HG03442 (cell line): ENCODE measurements around the gene GAB2.
"Not testable (repeated sequence)": the region's sequence is repeated elsewhere in the genome, so short reads cannot be mapped to it uniquely, and the experiment has no call there.

Experiments
- ATAC-seq: cut with Tn5 transposase; IDR thresholded peaks from one replicate; pipeline ENCODE4 v1.9.1; 2021; ENCODE audit warnings: mild to moderate bottlenecking, moderate library complexity; ENCODE audit not compliant: unreplicated experiment

GAB2 gene

DNA sequence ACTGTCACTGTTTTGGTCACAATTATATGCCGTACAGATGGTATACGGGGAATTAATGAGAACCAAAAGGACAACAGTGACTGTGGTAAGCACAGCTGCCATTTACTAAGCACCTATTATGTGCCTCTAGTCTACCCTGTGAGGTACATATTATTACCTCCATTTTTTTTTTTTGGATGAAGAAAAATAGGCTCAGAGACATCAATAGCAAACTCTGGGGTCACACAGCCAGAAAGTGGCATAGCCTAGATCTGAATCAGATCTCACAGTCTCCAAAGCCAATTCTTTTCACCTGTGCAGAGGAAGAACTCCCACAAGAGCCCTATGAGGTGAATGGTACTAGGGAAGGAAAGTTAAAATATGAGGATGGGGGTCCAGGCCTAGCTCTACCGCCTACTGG lies 160.0 kb downstream of the GAB2 start:
- ATAC-seq, result no peak

DNA sequence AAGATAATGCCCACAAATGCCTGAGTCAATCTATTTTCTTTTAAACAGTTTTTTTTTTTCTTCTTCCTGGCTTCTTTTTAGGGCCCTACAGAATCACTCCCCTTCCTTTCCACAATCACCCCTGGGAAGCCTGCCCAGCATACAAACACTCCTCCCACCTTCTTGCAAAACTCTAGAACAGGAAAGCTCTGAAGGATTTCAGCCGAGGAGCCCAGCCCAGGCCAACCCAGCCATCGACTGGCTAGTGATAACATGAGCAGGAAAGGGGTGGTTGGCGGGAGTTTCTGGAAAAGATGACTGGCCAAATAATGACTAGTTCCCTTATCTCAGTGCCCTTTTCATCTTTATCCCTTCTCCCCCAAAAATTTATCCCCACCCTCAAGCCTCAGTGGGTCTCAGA lies 160.7 kb downstream of the GAB2 start:
- no peak for ATAC-seq

DNA sequence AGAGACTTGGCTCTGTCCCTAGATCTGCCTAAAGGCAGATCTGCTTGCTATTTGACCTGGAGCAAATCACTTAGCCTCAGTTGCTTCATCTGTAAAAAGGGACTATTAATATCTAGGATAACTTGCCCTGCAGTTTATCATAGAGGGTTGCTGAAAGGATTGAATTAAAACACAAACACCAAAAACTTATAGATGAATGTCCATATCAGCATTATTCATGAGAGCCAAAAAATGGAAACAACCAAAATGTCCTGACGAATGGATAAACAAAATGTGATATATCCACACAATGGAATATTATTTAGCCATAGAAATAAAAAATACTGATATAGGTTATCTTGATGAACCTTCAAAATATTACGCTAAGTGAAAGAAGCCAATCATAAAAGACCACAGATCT lies 161.7 kb downstream of the GAB2 start:
- ATAC-seq, result no peak

DNA sequence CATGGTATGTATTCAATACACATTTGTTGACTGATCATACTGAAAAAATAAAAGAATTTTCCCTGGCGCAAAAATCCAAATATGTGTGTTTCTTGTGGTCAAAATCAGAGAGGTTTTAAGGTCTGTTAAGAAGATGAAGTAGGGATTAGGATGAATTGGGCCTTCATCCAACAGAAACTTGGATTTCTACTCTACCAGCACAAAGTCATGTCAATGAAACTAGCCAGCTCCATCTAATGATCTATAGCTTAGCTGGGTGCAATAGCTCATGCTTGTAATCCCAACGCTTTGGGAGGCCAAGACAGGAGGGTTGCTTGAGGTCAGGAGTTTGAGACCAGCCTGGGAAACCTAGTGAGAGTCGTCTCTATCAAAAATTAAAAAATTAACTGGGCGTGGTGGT lies 163.4 kb downstream of the GAB2 start:
- ATAC-seq, result no peak

DNA sequence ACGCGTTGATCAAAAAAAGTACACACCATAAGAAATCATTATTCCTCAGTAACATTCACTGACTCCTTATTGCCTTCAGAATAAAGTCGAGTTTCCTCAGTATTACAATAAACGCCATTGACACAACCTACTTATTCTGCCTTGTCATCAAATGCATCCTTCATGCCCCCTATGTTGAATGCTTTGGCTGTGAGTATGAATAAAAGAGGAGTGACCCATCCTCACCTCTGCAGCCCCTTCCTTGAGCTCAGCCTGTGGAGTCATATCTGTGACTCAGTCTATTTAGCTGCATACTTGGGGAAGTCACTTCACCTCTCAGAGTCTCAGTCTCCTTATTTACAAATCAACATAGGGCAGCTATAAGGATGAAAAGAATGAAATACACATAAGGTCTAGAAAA lies 163.8 kb downstream of the GAB2 start:
- no peak for ATAC-seq

DNA sequence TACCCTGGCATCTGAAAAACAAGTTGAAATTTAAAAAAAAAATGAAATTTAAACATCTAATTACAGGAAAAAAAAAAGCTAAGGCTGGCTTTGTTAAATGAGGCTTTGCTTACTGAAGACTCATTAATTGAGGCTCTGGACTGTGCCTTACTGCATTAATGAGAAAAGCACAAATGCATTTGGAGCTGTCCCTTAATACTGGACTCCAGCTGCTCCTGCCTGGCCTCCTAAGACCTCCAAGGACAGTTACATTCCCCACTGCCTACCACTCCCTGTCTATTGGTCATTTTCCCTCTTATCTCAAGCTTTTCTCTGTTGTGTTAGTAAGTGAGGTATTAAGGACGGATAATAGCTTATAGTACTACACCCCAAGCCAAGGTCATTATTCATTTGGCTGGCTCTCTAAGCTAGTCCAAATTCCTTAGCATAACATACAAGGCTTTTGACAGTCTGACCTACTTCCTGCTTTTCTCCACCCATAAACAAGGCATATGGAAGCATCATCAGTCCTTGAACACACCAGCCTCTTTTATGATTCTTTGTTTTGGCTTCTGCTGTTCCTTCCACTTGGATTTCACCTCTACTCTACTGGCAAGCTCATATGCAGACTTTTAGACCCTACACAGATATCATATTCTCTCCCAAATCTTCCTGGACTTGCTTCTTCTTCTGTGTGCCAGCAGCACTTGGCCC lies 166.4 kb downstream of the GAB2 start:
- no peak for ATAC-seq

DNA sequence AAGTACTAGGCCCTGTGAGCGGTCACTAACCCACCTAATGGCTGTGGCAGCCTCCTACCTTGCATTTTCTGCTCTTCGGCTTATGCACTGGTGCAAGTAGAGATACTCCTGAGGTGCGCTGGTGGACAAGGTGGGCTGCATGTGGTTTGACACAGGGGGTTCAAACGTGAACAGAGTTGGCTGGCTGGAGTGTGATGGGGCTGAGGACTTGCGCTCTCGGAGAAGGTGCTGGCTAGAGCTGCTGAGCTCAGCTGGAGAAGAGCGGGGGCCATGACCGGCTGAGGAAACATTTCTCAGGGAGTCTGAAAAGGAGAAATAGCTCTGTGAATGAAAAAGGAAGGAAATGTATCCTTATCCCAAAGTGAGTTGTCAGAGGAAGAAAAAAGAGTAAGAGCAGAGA lies 167.5 kb downstream of the GAB2 start:
- ATAC-seq, result no peak

DNA sequence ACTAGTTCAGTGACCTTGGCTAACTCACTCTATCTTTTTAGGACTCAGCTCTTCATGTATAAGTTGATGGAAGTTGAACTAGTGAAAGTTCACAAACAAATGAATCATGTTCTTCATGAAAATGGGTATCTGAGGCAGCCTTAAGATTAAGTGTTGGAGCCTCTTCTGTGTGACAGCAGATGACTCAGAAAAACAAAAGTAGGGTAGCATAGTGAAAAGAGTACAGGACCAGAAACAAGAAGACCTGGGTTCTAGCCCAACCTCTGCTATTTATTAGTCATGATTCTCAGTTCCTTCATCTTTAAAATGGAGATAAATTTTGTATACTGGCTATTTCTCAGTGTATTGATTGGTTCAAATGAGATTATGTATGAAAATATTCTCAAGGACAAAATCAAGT lies 168.7 kb downstream of the GAB2 start:
- ATAC-seq, result no peak

DNA sequence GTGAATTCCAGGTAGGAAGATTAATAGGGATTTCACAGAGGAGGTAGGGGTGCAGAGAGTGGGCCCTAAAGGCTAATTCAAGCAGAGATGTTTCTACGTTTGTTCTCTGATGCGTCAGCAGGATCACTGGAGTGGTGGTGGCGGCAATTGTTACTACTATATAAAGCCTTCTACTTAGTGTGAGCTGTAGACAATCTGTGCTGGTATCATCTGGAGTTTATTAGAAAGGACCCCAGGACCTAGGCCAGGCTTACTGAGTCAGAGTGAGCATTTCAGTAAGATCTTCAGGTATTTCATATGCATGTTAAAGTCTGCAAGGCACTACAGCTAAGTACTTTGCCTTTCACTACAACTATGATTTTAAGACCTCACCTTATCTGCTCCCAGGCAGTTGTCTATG lies 169.4 kb downstream of the GAB2 start:
- no peak for ATAC-seq

DNA sequence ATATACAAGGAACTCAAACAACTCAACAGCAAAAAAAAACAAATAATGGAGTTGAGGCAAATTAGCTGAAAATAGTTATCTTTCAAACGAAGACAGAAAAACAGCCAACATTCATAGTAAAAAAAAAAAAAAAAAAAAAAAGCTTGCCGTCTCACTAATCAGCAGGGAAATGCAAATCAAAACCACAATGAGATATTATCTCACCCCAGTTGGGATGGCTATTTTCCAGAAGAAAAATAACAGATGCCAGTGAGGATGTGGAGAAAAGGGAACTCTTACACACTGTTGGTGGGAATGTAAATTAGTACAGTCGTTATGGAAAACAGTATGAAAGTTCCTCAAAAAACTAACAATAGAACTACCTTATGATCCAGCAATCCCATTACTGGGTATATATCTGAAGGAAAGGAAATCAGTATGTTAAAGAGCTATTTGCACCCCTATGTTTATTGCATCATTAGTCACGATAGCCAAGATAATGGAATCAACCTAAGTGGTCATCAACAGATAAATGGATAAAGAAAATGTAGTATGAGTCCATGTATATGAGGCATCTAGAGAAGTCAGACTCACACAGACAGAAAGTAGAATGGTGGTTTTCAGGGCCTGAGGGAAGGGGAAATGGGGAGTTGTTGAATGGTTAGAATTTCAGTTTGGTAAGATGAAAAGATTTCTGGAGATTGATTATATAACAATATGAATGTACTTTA lies 172.9 kb downstream of the GAB2 start:
- no peak for ATAC-seq

DNA sequence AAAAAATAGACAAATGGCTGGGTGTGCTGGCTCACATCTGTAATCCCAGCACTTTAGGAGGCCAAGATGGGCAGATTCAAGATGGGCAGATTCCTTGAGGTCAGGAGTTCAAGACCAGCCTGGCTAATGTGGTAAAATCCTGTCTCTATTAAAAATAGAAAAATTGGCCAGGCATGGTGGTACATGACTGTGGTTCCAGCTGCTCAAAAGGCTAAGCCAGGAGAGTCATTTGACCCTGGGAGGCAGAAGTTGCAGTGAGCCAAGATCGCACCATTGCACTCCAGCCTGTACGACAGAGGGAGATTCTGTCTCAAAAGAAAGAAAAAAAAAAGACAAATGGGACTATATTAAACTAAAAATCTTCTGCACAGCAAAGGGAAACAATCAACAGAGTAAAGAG lies 173.5 kb downstream of the GAB2 start:
- ATAC-seq, result no peak

DNA sequence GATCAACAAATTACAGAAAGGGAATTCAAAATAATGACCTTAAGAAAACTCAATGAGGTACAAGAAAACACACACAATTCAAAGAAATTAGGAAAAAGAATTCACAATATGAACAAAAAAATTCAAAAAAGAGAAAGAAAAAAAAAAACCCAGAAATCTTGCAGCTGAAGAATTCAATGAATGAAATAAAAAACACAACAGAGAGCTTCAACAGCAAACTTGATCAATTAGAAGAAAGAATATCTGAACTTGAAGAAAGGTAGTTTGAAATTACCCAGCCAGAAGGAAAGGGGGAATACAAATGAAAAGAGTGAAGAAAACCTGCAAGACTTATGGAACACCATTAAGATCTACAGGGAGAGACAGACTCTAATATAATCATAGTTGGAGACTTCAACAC lies 176.1 kb downstream of the GAB2 start:
- ATAC-seq, result no peak

DNA sequence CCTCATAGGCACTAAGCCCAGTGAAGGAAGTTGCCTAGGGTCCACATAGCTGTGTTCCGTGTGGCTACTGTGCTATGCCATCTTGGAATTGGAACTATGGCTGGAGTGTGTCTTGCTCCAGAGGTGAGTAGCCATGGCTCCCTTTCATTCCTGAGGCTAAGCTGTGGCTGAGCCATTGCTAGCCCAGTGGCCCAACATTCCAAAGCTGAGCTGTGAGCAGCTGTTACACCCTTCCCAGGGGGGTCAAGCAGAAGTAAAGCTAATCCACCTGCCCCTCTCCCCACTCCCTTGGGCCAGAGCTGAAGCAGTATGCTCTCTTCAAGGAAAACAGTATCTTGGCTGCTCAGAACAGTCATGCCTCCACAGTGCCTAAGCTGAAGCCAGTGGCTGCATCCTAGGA lies 177.8 kb downstream of the GAB2 start:
- ATAC-seq, result no peak

DNA sequence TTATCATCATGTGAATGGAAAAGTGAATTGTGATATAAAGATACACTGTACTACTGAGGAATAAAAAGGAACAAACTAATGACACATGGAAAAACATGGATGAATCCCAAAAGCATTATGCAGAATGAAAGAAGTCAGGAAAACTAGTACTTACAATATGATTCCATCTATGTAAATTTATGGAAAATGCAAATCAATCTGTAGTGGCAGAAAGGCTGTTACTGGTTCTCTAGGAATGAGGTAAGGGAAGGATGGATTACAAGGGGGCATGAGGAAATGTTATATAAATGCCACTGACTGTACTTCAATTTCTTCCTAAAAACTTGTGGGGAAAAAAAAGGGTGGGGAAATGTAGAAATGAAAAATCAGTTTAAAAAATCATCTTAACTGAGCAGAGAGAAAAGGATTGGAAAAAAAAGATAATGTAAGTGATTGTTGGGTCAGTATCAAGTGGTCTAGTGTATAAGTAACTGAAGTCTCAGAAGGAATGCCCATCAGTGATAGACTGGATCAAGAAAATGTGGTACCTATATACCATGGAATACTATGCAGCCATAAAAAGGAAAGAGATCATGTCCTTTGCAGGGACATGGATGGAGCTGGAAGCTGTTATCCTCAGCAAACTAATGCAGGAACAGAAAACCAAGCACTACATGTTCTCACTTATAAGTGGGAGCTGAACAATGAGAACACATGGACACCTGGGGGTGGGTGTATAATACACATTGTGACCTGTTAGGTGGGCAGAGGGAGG lies 180.2 kb downstream of the GAB2 start:
- ATAC-seq, result no peak

DNA sequence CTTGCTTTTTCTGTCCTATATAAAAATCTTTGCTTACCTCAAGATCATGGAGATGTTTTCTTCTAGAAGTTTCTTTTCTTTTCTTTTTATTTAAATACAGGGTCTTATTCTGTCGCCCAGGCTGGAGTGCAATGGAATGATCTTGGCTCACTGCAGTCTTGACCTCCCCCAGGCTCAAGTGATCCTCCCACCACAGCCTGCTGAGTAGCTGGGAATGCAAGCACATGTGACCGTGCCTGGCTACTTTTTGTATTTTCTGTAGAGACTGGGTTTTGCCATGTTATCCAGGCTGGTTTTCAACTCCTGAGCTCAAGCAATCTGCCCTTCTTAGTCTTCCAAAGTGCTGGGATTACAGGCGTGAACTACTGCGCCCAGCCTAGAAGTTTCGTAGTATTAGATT lies 183.6 kb downstream of the GAB2 start:
- no peak for ATAC-seq

DNA sequence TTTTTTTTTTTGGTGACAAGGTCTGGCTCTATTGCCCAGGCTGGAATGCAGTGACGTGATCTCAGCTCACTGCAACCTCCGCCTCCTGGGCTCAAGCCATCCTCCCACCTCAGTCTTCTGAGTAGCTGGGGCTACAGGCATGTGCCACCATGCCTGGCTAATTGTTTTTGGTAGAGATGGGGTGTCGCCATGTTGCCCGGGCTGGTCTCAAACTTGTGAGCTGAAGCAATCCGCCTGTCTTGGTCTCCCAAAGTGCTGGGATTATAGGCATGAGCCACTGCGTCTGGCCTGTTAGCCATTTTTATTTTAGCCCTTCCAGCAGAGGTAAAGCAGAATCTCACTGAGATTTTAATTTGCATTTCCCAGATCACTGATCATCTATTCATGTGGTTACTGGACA lies 184.6 kb downstream of the GAB2 start:
- not testable (repeated sequence) for ATAC-seq

DNA sequence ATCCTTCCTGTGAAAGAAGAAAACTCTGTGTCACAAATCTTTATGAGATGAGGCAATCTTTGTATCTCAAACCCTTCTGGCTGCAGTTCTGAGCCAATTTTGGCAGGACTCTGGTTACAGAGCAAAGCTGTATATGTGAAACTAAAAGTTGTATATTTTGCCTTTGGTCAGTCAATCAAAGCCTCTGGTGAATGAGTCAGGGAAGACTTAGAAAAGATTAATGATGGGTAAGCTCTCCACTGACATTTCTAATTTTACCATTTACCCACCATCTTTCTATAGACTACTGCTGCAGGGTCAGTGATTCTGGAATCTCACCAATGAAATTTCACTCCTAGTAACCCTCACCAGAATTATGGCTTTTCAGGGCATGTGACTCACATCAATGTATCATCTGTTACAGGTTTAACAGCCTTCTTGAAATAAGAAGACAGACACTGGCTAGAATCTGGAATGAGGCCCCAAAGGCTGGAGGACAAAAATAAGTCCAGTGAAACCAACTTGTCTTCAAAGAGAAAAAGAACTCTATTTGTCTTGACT lies 185.6 kb downstream of the GAB2 start:
- ATAC-seq, result no peak

DNA sequence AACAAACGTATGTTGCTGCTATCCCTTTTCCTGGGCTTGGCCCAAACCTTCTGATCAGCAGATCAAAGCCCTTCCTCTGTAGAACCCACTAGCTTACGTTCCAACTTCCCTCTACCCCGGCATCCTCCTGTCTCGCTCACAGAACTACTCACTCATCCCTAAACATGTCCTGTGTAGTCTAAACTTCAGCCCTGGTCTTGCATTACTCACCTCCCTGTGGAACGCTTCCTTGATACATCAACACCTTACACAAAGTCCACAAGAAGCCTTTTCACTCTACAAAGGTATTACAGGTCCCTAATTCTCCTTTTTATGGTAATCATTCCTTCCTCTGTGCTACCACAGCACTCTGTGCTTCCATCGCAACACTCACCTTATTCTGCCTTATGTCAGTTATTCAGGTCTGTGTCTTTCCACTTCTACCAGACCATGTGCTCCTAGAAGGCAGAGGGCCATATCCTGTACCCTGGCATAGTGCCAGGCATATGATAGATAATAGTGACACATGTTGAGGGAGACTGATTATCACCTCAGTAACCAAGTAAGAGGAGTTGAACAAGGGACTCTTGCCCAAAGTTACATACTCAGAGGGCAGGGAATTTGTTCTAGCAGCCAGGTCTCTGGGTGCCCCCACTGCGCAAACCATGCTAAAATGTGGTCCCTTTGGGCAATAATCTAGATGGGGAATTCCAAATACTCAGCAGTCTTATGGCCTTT lies 187.3 kb downstream of the GAB2 start:
- no peak for ATAC-seq

DNA sequence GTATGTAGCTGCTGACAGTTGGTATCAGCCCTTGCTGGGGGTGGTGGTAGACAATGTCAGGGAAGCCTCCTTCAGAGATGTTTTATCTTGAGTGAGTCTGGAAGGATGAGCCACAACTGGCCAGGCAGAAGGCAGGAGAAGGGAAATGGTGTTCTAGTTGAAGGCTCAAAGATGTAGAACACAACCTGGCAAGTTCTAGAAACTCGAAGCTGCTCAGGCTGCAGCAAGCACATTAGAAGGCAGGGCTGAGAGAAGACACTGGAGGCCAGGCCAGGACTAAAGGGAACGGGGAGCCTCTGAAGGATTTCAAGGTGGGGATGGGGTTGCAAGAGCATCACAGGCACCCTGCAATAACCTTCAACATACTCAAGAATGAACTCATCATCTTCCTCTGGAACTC lies 188.5 kb downstream of the GAB2 start:
- ATAC-seq, result no peak

DNA sequence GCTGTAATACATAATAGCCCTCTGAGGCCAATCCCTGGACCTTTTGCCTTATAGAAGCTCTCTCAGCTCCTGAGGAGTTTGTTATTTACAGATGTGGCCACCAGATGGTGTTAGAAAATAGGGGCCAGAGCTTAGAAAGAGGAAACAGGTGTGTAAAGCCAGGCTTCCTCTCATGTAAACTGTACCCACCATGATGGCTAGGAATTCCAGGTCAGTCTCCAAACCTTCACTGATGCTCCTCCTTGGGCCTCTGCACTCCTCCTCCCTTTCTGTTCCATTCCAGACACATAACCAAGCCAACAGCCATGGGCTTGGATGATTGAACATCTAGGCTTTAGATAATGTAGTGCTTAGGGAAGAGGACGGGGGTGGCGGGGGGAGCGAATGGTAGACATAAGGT lies 189.2 kb downstream of the GAB2 start:
- peak; percentile 46 for ATAC-seq

DNA sequence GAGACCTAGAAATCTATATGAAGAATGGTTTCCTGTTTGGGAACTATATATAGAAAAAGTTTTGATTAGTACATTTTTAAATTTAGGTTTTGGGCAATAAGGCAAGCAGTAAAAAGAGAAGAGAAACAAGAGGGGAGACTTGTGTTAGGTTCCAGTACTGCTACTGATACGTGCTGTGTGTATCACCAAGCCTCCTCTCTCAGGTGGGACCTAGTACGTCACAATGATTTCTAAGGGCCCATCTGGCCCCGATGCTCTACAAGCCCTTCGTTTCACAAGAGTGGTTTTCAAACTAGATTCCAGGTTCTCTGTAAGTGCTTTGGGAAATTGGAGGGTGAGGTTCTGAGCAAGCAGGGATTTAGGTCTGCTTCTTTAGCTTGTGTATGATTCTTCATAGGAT lies 189.7 kb downstream of the GAB2 start:
- peak; percentile 37 for ATAC-seq
